ENCODE measurements around the gene RPRD1A.
"Not testable (repeated sequence)": the region's sequence is repeated elsewhere in the genome, so short reads cannot be mapped to it uniquely, and the experiment has no call there.

Gene RPRD1A

GRCh38 chr18:36073676-36074075 is 6.3 kb upstream of the RPRD1A start:
- TF ChIP-seq MAX (IDR thresholded peaks at IDR 0.05; ENCODE audit: low read depth, low read length) (no peak), MYC (IDR thresholded peaks at IDR 0.05; ENCODE audit: low read depth, low read length) (no peak)
- TF ChIP-seq, protein P1, sequence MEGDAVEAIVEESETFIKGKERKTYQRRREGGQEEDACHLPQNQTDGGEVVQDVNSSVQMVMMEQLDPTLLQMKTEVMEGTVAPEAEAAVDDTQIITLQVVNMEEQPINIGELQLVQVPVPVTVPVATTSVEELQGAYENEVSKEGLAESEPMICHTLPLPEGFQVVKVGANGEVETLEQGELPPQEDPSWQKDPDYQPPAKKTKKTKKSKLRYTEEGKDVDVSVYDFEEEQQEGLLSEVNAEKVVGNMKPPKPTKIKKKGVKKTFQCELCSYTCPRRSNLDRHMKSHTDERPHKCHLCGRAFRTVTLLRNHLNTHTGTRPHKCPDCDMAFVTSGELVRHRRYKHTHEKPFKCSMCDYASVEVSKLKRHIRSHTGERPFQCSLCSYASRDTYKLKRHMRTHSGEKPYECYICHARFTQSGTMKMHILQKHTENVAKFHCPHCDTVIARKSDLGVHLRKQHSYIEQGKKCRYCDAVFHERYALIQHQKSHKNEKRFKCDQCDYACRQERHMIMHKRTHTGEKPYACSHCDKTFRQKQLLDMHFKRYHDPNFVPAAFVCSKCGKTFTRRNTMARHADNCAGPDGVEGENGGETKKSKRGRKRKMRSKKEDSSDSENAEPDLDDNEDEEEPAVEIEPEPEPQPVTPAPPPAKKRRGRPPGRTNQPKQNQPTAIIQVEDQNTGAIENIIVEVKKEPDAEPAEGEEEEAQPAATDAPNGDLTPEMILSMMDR (IDR thresholded peaks at IDR 0.05; ENCODE audit: low read depth, low read length), result no peak
- no peak for DNase-seq (ENCODE audit: low read depth)
- H3K4me3 ChIP-seq (ENCODE audit: low read depth, low read length), result no peak overlapping the region

DNA sequence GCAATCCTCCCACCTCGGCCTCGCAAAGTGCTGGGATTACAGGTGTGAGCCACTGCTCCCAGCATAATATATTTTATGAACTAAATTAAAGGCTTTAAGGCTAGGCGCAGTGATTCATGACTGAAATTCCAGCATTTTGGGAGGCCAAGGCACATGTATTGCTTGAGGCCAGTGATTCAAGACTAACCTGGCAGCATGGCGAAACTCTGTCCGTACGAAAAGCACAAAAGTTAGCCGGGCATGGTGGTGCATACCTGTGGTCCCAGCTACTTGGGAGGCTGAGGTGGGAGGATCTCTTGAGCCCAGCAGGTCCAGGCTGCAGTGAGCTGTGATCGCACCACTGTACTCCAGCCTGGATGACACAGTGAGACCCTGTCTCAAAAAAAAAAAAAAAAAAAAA is 5.0 kb upstream of the RPRD1A start:
- not testable (repeated sequence) for H3K4me3 ChIP-seq (ENCODE audit: low read depth, low read length)

DNA sequence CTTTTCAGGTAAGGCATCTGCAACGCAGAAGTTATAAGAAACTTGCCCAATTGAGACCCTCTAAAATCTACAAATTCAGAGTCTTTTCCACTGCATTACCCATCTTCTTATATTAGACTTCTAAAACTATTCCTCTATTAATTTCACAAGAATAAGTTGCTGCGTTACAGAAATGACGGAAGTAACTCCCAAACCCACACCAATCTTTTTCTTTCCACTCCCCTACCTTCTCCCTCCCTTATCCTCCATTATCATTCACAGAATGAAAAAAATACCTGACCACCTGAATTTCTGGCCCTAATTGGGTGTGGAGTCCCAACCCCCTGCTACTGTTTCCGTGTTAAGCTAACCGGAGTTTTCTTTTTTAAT is 689 bp downstream of the RPRD1A start:
- TF ChIP-seq, protein P1 (IDR thresholded peaks at IDR 0.05; ENCODE audit: low read depth, low read length), result no peak
- TF ChIP-seq POLR2A (IDR thresholded peaks at IDR 0.05; ENCODE audit: extremely low read depth, insufficient read length), result no peak
- peak; percentile 43 for DNase-seq (ENCODE audit: low read depth)
- H3K4me3 ChIP-seq (ENCODE audit: low read depth, low read length), result peak overlapping the region; percentile 87

More for the DNA sequence above, 5.0 kb upstream of the RPRD1A start:
- DNase-seq (ENCODE audit: low read depth), result not testable (repeated sequence)

- TF ChIP-seq, protein P1 (IDR thresholded peaks at IDR 0.05; ENCODE audit: low read depth, low read length), result no peak
- TF ChIP-seq POLR2A (IDR thresholded peaks at IDR 0.05; ENCODE audit: extremely low read depth, insufficient read length) (no peak), MAX (IDR thresholded peaks at IDR 0.05; ENCODE audit: low read depth, low read length) (no peak), MYC (IDR thresholded peaks at IDR 0.05; ENCODE audit: low read depth, low read length) (no peak)
- peak overlapping the region; percentile 87 for H3K4me3 ChIP-seq (ENCODE audit: low read depth, low read length)
- DNase-seq (ENCODE audit: low read depth), result no peak
Observed at GRCh38 chr18:36066001-36066400, 1.4 kb downstream of the RPRD1A start.

- H3K4me3 ChIP-seq (ENCODE audit: low read depth, low read length), result peak overlapping the region; percentile 87
- DNase-seq (ENCODE audit: low read depth), result not testable (repeated sequence)
Observed at GRCh38 chr18:36064809-36065079, 2.6 kb downstream of the RPRD1A start.

DNA sequence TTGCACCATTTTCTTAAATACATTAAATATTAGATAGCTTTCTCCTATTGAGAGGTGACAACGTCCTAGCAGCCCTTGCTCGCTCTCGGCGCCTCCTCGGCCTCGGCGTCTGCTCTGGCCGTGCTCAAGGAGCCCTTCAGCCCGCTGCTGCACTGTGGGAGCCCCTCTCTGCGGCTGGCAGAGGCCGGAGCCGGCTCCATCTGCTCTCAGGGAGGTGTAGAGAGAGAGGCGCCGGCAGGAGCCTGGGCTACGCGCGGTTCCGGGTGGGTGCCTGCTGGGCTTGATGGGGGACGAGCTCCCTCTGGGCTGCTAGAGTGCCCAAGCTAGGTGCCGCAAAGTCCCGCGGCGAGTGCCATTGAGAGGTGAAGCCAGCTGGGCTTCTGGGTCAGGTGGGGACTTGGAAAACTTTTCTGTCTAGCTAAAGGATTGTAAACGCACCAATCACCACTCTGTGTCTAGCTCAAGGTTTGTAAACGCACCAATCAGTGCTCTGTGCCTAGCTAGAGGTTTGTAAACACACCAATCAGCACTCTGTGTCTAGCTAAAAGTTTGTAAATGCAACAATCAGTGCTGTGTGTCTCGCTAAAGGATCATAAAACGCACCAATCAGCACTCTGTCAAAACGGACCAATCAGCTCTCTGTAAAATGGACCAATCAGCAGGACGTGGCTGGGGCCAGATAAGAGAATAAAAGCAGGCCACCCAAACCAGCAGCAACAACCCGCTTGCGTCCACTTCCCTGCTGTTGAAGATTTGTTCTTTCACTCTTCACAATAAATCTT is 3.1 kb downstream of the RPRD1A start:
- no peak for DNase-seq (ENCODE audit: low read depth)
- H3K4me3 ChIP-seq (ENCODE audit: low read depth, low read length), result no peak overlapping the region
- TF ChIP-seq POLR2A (IDR thresholded peaks at IDR 0.05; ENCODE audit: extremely low read depth, insufficient read length) (no peak), MAX (IDR thresholded peaks at IDR 0.05; ENCODE audit: low read depth, low read length) (no peak), MYC (IDR thresholded peaks at IDR 0.05; ENCODE audit: low read depth, low read length) (no peak)
- TF ChIP-seq, protein P1 (IDR thresholded peaks at IDR 0.05; ENCODE audit: low read depth, low read length), result no peak

DNA sequence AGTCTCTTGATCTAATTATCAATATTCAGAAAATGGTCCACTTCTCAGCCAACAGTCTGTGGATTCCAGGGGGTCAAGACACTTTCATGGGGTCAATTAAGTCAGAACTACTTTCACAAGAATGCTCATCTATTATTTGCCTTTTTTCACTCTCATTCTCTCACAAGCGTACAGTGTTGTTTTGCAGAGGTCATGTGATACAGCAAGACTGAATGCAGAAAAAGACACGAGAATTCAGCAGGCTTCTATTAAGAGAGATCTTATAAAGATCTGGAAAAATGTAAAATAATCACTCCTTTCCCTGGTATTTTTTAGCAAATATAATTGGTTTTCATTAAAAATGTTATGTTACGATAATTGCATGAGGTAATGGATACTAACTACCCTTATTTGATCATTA is 8.7 kb downstream of the RPRD1A start:
- no peak overlapping the region for H3K4me3 ChIP-seq (ENCODE audit: low read depth, low read length)
- no peak for DNase-seq (ENCODE audit: low read depth)
- no peak for TF ChIP-seq MAX (IDR thresholded peaks at IDR 0.05; ENCODE audit: low read depth, low read length)
- TF ChIP-seq, protein P1 (IDR thresholded peaks at IDR 0.05; ENCODE audit: low read depth, low read length), result no peak

Data from NB4 (cell line).